Right renal cortex interstitium (tissue), 3 donors: ENCODE results near the gene RSAD1. TPM values are rescaled to one million over a fixed set of nuclear protein-coding genes. Genes with fewer than 3 reads are reported as not detected.

Experiments used
- DNase-seq, 3 donors: peaks; one replicate each; pipeline ENCODE4 v3.0.0-alpha.2; 2013; ENCODE audit warnings: low read depth in 3 of 3, low spot score in 2 of 3
- polyA plus RNA-seq, 3 donors: library from polyadenylated mRNA; unstranded; fragments of 120-200 nt; gene quantifications; one replicate each; pipeline ENCODE4 v1.2.1, GENCODE V29; 2013; ENCODE audit not compliant: insufficient read length in 3 of 3

The RSAD1 gene
- polyA plus RNA-seq, 3 donors = 45.8 to 48.5 (median 48.4) TPM

DNA sequence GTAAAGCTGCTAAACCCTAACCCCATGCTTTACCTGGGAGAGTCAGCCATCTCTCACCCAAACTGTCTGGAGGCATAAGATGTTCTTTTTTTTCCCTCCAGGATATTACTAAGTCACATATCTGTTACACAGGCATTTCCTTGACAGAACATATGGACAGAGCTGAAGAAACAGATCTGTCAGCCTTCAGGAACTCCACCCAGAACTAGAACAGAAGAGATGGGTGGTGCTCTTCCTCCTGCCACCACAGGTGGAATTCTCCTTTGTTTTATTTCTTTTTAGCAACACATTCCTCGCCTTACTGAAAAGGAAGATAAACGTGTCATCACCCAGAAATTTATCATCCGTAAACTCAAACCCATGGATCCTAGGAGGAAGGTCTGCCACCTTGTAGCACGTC is 38.4 kb downstream of the RSAD1 start:
- DNase-seq = no peak

DNA sequence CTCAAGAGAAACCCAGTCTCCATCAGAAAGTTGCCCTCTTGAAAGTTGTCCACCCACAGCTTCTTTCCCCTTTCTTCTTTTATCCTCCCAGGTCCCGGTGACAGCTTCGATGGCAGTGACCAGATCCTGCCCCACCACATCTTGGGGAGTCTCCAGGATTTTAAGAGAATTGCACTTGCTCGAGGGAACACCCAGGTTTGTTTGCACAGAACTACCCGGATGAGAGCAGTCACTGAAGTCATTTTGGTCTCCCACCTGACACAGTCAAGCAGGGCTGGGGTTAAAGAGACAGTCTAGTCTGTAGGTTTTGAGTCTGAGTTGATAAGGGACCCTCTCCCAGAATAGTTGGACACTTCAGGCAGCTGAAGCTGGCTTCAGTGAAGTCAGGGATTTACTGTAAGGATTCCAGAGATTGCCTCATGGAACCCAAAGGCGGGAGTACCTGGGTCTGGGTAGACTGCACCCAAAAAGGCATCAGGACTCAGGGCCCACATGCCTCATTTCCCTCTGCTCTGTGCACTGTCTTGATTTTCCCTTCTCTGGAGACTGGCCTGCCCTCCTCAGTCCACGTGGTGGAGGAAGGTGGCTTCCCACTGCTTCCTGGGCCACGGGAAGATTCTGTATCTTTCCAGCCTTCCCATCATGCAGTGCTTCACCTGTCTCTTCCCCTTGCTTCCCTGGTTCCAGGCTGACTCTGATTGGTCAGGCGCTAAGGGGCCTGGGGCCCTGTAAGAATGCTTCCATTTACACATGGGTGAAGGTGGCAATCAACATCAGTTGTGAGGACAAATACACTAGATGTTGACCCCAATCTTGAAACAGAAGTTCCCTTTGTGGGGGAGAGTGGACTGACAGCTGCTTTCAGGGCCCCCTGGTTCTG is 39.1 kb downstream of the RSAD1 start:
- DNase-seq = no peak

DNA sequence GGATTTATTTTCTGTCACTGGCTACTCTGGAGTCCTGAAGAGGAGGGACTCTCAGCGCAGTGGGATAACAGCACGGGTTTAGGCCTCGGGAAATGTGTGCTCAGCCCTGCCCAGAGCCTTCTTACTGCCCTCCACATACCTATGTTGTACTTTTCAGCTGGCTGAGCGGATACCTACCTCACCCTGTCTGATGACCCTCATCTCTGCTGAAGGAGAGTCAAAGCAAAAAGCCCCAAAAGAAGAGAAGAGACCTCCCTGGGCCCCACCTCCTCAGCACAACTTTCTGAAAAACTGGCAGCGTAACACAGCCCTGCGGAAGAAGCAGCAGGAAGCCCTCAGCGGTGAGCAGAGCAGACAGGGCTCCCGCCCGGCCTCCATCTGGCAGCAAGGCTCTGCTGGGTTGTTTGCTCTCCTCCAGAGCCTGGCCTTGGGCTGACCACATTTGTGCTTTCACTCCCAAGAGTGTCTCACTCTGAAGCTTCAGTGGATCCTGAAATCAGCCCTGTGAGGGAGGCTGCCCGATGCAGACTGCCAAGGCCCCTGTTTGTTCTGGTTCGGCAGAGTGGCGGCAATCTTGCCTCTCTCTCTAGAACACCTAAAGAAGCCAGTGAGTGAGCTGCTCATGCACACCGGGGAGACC is 39.8 kb downstream of the RSAD1 start:
- DNase-seq = no peak

DNA sequence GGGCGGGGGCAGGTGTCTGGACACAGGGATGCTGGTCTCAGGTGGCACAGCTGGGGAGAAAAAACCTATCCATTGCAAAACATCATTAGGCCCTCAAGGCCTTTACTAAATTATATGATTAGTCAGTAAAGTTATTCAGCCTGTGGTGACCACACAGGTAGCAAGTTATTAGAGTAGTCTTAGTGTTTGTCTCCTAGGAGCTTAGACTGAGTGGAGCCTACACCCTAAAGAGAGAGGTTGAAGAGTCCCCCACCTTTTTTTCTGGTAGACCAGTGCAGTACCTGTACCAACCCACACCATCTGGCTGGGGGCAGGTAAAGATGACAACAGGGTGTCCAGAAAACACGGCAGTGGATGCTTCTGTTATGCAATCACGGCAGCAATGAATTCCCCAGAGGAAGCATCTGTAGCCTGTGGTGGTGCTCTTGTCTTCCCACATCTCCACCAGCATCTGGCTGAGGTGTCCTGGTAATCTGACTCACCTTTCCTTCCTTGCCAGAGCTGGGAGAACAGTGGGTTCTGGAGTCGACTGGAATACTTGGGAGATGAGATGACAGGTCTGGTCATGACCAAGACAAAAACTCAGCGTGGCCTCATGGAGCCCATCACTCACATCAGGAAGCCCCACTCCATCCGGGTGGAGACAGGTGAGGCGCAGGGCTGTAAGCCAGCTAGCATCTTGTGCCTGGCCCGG is 40.6 kb downstream of the RSAD1 start:
- no peak for DNase-seq

DNA sequence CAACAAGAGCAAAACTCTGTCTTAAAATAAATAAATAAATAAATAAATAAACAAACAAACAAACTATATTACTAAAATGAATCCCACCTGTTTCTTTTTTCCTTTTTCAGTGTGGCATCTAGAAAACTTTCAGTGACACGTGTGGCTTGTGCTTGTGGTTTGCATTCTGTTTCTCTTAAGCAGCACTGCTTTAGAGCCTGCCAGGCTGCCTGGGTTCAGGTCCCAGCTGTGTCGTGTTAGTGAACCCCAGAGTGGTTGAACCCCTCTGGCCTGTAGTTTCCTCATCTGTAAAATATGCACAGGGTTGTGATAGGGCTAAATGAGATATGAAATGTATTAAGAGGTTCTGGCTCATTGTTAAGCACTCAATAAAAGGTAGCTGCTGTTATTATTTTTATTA is 41.8 kb downstream of the RSAD1 start:
- no peak for DNase-seq

DNA sequence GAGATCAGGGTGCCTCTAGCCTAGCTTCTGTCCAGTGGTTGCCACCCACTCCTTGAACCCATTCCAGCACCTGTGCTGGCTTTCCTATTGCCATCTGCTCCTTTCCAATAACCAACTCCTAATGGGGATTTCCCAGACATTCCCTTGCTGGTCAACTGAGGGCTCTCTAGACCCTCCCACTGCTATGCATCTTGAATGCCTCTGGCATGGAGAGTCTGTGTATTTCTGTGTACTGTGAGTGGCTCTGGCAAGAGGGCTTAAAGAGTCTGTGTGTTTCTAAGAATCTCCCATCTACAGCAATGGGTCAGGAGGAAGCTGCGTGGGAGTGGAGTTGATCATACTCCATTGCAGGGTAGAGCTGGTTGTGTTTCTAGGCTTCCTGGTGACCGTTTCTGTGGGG is 42.9 kb downstream of the RSAD1 start:
- no peak for DNase-seq

DNA sequence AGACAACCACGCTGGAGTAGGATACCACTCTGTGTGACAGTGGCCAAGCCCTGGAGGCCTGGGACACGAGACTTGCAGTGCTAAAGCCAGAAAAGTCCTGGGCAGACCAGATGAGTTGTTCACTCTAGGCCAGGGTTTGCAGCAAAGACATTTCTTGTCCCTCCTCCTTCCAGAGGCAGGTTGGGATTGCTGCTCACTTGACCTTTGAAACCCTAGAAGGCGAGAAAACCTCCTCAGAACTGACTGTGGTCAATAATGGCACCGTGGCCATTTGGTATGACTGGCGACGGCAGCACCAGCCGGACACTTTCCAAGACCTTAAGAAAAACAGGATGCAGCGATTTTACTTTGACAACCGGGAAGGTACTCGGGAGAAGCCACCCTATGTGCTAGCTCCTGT is 44.1 kb downstream of the RSAD1 start:
- DNase-seq = no peak

DNA sequence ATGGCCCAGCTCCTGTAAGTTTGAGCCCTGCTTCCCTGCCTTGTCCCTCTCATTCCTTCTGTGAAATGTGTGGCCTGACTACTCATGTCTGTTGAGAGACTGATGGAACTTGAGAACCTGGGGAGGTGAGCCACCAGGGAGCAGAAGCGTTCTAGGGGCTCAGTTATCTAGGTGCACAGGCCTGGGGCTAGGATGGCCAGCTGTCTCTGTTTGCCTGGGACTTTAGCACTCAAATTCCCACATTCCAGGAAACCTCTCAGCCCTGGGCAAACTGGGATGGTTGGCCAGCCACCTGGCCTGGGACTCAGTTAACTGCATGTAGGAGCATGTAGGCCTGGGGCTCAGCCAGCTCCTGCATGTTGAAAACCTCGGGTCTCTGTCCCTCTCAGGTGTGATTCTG is 44.5 kb downstream of the RSAD1 start:
- DNase-seq = no peak

DNA sequence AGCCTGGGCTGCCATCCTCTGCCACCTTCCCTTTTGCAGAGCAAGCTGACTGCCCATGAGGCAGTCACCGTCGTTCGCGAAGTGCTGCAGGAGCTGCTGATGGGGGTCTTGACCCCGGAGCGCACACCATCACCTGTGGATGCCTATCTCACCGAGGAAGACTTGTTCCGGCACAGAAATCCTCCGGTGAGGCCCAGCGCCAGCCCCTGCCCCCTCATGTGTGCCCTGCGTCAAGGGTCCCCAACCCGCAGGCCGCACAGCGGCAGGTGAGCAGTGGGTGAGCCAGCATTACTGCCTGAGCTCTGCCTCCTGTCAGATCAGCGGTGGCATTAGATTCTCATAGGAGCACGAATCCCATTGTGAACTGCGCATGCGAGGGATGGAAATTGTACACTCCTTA is 46.2 kb downstream of the RSAD1 start:
- DNase-seq = no peak

DNA sequence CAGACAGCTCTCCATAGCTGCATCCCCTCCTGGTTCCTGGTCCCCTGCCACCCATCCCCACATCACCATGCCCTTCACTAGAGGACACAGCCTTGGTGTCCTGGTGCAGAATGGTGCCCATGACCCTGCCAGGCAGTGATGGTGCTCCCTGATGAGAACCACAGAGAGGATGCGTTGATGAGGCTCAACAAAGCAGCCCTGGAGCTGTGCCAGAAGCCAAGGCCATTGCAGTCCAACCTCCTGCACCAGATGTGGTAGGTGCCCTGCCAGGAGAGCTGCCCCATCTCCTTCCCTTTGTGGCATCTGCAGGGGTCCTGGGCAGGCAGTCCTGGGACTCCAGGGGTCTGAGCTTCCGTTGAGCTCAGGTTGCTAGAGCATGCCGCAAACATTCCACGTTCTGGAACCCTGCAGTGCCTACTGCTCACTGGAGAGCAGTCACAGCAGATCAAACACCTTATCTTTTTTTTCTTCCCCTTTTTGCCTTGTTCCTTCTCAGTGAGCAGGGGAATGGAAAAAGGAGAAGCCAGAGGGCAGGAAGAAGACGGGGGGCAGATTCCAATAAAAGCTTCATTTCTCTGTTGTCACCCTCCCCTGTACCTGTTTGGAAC is 48.6 kb downstream of the RSAD1 start:
- DNase-seq = no peak

DNA sequence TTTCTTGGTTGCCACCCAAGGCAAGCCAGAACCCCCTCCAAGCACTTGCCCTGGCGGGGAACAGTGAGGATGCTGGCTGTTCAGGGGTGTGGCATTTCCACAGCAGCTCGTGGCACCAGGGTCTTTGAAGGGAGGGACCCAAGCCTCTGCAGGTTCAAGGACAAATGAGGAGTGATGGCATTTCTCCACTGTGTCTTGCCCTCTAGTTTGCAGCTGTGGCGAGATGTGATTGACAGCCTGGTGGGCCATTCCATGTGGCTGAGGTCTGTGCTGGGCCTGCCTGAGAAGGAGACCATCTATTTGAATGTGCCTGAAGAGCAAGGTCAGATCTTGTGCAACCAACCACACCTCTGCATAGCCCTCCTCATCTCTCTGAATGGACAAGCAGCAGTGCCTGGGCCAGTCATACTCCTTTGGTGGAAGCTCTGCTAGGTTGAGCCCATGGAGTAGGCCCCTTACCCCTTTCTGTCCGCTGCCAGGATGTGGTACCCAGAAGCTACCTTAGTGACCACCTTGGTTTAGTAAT is 49.4 kb downstream of the RSAD1 start:
- DNase-seq = no peak

DNA sequence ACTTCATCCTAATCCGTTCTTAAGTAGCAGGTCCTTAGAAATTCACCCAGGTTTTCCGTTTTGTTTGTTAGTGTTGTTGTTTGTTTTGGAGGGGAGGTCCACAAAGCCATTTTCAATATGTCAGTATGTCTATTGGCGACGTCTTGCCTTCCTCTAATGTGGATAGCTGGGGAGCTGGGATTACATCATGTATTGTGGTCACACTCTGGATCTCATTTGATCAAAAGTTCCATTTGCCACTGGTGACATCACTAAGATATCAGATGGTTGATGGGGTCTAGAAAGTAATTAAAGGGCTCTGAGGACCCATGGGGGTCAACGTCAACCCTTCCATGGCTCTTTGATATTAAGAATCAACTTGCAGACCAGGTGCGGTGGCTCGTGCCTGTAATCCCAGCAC is 51.2 kb downstream of the RSAD1 start:
- no peak for DNase-seq

DNA sequence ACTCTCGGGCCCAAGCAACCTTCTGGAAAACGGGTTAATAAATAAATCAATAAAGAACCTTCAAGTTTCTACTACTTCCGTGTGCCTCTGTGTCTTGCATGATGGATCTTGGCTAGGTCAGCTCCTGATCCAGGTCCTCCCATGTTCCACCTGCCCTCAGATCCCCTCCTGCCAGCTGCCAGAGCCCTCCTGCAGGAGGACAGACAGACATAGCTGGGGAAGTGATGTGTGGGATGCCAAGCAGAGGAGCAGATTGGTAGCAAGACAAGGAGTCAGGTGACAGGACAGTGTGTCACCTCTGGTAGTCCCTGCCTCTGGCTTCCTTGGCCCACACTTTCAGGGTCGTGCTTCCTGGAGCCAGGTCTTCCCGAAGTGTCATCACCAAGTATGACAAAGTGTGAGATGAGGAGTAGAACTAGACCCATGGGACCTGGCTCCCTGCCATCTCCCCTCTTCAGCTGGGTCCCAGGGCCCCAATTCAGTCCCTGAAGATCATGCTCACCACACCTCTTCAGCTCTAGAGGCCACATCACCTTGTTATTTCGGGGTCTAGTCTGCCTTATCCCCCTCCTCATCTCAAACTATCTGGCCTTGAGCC is 52.9 kb downstream of the RSAD1 start:
- DNase-seq = no peak

DNA sequence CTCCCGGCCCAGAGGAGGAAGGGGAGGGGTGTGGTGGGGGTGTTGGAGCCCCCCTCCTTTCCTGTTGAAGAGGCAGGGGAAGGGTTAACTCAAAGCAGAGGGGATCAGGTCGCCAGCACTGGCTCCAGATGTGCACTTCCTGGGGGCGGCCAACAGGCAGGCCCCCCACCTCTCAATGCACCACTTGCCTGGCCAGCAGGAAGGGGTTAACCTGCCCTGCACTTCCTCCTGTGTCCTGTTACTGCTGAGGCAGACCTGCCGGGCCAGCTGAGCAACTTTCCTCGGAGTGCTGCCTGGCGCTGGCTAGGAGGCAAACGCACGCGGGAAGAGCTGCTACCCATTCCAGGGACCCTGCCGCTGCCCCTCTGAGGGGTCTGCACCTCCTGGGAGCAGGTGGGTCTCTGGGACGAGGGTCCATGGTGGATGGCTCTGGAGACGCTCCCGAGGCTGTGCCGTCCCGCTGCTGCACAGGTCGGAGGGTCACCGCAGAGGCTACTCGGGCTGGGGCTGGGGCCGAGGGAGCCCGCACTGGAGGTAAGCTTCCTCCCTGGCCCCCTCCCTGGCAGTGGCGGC is 53.9 kb downstream of the RSAD1 start, which contains the start of gene EPN3:
EPN3 (plus strand) TSS at position 284 of the 573 bp plus-strand sequence. CDS start 3,822 bp downstream, outside the sequence.
- DNase-seq = no peak

DNA sequence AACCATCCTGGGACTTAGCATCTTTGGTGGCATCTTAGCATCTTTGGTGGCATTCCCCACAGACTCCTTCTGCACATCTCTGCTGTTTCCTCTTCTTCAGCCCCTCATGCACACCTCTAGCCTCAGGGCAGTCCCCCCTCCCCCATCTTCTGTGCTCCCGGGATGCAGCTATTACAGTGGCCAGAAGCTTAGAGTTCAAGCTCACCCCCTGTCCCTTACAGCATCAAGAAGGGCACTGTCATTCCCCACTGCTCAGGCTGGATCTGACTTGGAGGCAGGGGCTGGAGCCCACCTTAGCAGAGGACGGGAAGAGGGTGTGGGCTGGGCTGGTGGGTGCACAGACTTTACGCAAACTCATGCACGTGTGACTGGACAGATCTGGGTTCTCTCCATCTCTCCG is 54.5 kb downstream of the RSAD1 start:
- DNase-seq = no peak

DNA sequence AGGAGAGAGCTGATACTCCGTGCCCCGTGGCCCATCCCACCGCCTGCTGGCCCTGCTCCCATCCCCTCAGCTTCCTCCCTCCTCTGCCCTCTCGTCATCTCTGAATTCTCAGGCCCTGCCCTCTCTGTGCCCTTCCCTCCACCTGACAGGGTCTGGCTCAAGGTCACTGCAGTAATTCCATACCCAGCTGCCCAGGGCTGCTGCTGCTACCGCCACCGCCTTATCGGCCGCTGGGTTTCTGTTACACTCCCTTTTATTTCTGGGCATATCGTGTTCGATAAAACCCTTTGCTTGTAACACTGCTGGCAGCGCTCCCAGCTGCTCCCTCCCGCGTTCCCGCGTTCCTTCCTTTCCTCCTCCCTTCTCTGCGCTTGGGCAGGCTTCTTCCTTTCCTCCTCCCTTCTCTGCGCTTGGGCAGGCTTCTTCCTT is 55.1 kb downstream of the RSAD1 start:
- no peak for DNase-seq

DNA sequence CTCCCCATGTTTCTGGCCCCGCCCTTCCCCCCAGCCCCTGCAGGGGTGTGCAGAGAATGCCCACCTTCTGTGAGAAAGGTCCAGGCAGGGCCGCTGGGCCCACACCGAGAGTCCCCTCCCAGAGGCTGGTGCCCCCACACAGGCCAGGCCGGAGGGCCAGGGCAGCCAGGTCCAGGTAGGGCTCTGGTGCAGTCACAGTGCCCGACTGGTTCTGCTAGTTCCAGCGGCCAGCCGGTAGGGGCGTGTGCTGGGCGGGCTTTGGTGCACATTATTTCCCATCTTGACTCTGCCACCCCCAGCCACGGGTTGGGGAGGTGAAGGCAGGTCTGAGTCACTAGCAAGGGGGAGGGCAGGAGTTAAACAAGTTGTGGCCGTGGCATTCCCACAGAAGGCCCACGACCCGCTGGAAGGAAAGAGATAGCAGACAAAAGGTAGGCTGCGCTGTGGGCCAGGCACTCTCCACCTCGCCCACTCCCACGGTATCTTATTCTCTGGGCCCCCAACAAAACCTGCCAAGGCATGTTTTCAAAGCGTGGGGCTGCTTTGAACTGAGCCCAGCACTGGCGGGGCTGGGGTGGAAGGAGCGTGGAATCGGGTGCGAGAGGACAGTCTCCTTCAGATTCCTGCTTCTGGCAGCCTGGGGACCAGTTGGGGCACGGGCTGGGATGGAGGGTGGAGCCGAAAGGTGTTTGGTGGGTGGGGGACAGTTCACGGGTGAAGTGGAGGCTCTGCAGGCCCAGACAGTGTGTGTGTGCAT is 55.7 kb downstream of the RSAD1 start:
- no peak for DNase-seq

DNA sequence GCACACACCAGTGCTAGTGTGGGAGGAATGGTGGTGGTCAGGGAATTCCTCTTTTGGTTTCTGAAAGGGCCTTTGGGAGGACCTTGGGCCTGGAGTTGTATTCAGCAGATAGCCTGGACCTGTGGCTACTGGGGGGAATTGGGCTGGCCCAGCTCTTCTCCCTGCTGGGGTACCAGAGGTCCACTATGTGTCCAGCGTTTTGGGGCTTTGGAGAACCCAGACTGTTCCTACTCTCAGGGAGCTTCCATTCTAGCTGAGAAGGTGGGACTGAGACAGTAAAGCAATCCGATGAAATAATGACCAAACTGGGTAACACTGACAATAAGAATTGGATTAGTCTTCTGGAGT is 56.3 kb downstream of the RSAD1 start:
- DNase-seq = no peak

DNA sequence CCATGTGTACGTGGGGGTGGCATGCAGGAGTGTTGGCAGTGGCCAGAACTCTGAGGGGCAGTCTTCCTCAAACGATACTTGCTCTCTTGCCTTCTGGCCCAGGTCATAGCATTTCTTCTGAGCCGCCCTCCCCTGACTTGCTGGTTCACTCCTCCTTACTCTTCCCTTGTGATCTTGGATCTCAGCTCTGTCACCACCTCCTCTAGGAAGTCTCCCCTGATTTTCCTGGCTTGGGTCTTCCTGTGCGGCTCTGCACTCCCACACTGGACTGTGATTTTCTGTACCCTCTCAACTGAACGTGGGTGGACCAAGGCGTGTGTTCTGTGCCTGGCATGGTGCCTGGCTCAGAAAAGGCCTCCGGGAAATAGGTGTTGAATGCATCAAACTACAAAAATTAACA is 56.7 kb downstream of the RSAD1 start:
- no peak for DNase-seq
